Osteocyte (in vitro differentiated cells): ENCODE data around the gene ANO7. TPM values are rescaled to one million over a fixed set of nuclear protein-coding genes. Genes with fewer than 3 reads are reported as not detected.

ENCODE experiments used
- DNase-seq: peaks from one replicate; pipeline ENCODE4 v3.0.0; 2021; ENCODE audit warnings: mixed read lengths; ENCODE audit not compliant: unreplicated experiment; ENCODE audit errors: extremely low spot score
- H3K27ac Mint-ChIP-seq: one replicate; pipeline ENCODE4 v1.8.0; 2021; ENCODE audit warnings: mild to moderate bottlenecking, mixed read lengths; ENCODE audit not compliant: unreplicated experiment
- H3K27me3 Mint-ChIP-seq: one replicate; pipeline ENCODE4 v1.8.0; 2021; ENCODE audit warnings: mixed read lengths; ENCODE audit not compliant: unreplicated experiment
- H3K36me3 Mint-ChIP-seq: one replicate; pipeline ENCODE4 v1.8.0; 2021; ENCODE audit warnings: mixed read lengths; ENCODE audit not compliant: unreplicated experiment
- H3K4me1 Mint-ChIP-seq: one replicate; pipeline ENCODE4 v1.8.0; 2021; ENCODE audit warnings: mixed read lengths; ENCODE audit not compliant: unreplicated experiment
- H3K4me3 Mint-ChIP-seq: one replicate; pipeline ENCODE4 v1.8.0; 2021; ENCODE audit warnings: mild to moderate bottlenecking, moderate library complexity, mixed read lengths; ENCODE audit not compliant: unreplicated experiment
- H3K9me3 Mint-ChIP-seq: one replicate; pipeline ENCODE4 v1.8.0; 2021; ENCODE audit warnings: mixed read lengths; ENCODE audit not compliant: unreplicated experiment
- CTCF ChIP-seq: fragments of 200-600 bp; sonication (generic); IDR thresholded peaks from 2 replicates; pipeline ENCODE4 v1.5.0; 2021; ENCODE audit warnings: antibody characterized with exemption, mild to moderate bottlenecking, moderate library complexity
- total RNA-seq: library from RNA; stranded (reverse); gene quantifications from 2 replicates; pipeline ENCODE4 v1.2.1, GENCODE V29; 2021

Gene ANO7
- total RNA-seq, 1 donor from 2014 or later = 1.3 TPM

GRCh38 chr2:241199897-241200821 is 11.7 kb downstream of the ANO7 start:
- no peak overlapping the region for H3K4me3 Mint-ChIP-seq
- H3K36me3 Mint-ChIP-seq = no peaks in the 10 kb centered on the region
- DNase-seq = no peak
- H3K4me1 Mint-ChIP-seq = no peaks in the 10 kb centered on the region
- TF ChIP-seq CTCF = no peak
- no peak overlapping the region for H3K27ac Mint-ChIP-seq
- no peaks in the 10 kb centered on the region for H3K9me3 Mint-ChIP-seq
- no peaks in the 10 kb centered on the region for H3K27me3 Mint-ChIP-seq

- Mint-ChIP-seq H3K4me3 (no peak overlapping the region), H3K4me1 (no peaks in the 10 kb centered on the region), H3K27me3 (no peaks in the 10 kb centered on the region), H3K9me3 (no peaks in the 10 kb centered on the region), H3K36me3 (no peaks in the 10 kb centered on the region), H3K27ac (no peak overlapping the region)
- DNase-seq = no peak
- TF ChIP-seq CTCF = no peak
Observed at GRCh38 chr2:241200822-241201395, 12.4 kb downstream of the ANO7 start.

- H3K4me1 Mint-ChIP-seq = no peaks in the 10 kb centered on the region
- no peaks in the 10 kb centered on the region for H3K36me3 Mint-ChIP-seq
- no peaks in the 10 kb centered on the region for H3K9me3 Mint-ChIP-seq
- TF ChIP-seq CTCF = no peak
- DNase-seq = no peak
- no peak overlapping the region for H3K4me3 Mint-ChIP-seq
- H3K27ac Mint-ChIP-seq = no peak overlapping the region
- H3K27me3 Mint-ChIP-seq = no peaks in the 10 kb centered on the region
Observed at GRCh38 chr2:241201445-241202267, 13.2 kb downstream of the ANO7 start.

GRCh38 chr2:241202268-241202585 is 13.8 kb downstream of the ANO7 start:
- TF ChIP-seq CTCF = no peak
- Mint-ChIP-seq H3K4me1 (no peaks in the 10 kb centered on the region), H3K9me3 (no peaks in the 10 kb centered on the region)

GRCh38 chr2:241202681-241203080 is 14.2 kb downstream of the ANO7 start:
- H3K4me3 Mint-ChIP-seq = no peak overlapping the region

More at GRCh38 chr2:241202268-241202585, 13.8 kb downstream of the ANO7 start:
- no peak for DNase-seq
- Mint-ChIP-seq H3K36me3 (no peaks in the 10 kb centered on the region), H3K27ac (no peak overlapping the region), H3K27me3 (no peaks in the 10 kb centered on the region), H3K4me3 (no peak overlapping the region)

More at GRCh38 chr2:241202681-241203080, 14.2 kb downstream of the ANO7 start:
- Mint-ChIP-seq H3K27ac (no peak overlapping the region), H3K27me3 (no peaks in the 10 kb centered on the region), H3K4me1 (no peaks in the 10 kb centered on the region), H3K36me3 (no peaks in the 10 kb centered on the region), H3K9me3 (no peaks in the 10 kb centered on the region)
- TF ChIP-seq CTCF = no peak
- no peak for DNase-seq
